Kidney epithelial cell (primary cell): Measurements from ENCODE around the gene UGT1A10. TPM values are rescaled to one million over a fixed set of nuclear protein-coding genes. Genes with fewer than 3 reads are reported as not detected.
"Not testable (repeated sequence)": the region's sequence is repeated elsewhere in the genome, so short reads cannot be mapped to it uniquely, and the experiment has no call there.

Experiments used
- DNase-seq: peaks from one replicate; pipeline ENCODE4 v3.0.0-alpha.2; 2010; ENCODE audit warnings: low read depth
- H3K27me3 ChIP-seq: 2 replicates; pipeline ENCODE4 v1.6.0; 2011; ENCODE audit warnings: low read length; ENCODE audit not compliant: control insufficient read depth, insufficient read depth
- H3K36me3 ChIP-seq: 2 replicates; pipeline ENCODE4 v1.5.1; 2011; ENCODE audit warnings: low read length; ENCODE audit not compliant: control insufficient read depth, insufficient read depth
- H3K4me3 ChIP-seq: 2 replicates; pipeline ENCODE4 v1.5.1; 2011; ENCODE audit warnings: low read depth, mild to moderate bottlenecking, control low read depth, low read length
- CTCF ChIP-seq: IDR thresholded peaks from 2 replicates; pipeline ENCODE4 v1.5.1; 2011; ENCODE audit warnings: mild to moderate bottlenecking, moderate library complexity, low read length, control low read depth, inconsistent platforms; ENCODE audit not compliant: insufficient read depth, poor library complexity, severe bottlenecking
- total RNA-seq: library from RNA; depleted of rRNA; stranded (reverse); fragments of >200 nt; gene quantifications from 2 replicates; pipeline ENCODE4 v1.2.3, GENCODE V29; 2015

Gene UGT1A10
- total RNA-seq: not detected in 2 replicates

GRCh38 chr2:233636306-233636705 lies at the start of gene UGT1A10:
Gene UGT1A10, plus strand, starts transcription at chr2:233636448. Its CDS starts 75 bp downstream, at chr2:233636523.
- not testable (repeated sequence) for DNase-seq, H3K27me3 ChIP-seq, H3K36me3 ChIP-seq, H3K4me3 ChIP-seq

GRCh38 chr2:233588400-233588799 lies 47.8 kb upstream of the UGT1A10 start:
- Histone ChIP-seq H3K36me3 (no peaks in the 10 kb centered on the region), H3K27me3 (no peaks in the 10 kb centered on the region), H3K4me3 (no peak overlapping the region)
- DNase-seq: no peak
- TF ChIP-seq CTCF: no peak

- H3K36me3 ChIP-seq, DNase-seq, H3K4me3 ChIP-seq, H3K27me3 ChIP-seq: not testable (repeated sequence)
Observed at GRCh38 chr2:233592706-233593105, 43.5 kb upstream of the UGT1A10 start.

DNA sequence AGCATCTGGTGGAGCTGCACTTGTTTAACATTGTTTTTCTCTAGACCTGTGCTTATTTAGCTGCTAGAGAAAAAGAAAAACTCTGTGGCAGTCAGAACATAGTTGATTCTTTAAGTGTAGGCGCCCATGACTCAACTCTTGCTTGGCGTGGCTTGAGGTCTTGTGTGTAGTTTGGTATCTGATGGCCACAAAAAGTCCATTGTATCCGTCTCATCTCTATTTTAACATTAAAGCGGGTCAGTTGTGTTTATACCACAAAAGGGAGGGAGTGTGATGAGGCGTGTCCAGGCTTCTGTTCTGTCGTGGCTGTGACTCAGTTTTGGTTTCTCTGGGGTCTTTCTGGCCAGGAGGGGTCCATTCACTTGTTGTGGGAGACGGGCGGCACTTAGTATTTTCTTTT lies 43.0 kb upstream of the UGT1A10 start:
- DNase-seq: no peak
- Histone ChIP-seq H3K36me3 (no peaks in the 10 kb centered on the region), H3K27me3 (no peaks in the 10 kb centered on the region), H3K4me3 (no peak overlapping the region)
- TF ChIP-seq CTCF: no peak

- Histone ChIP-seq H3K27me3 (no peaks in the 10 kb centered on the region), H3K4me3 (no peak overlapping the region), H3K36me3 (no peaks in the 10 kb centered on the region)
- DNase-seq: no peak
- no peak for TF ChIP-seq CTCF
Observed at GRCh38 chr2:233597522-233597921, 38.7 kb upstream of the UGT1A10 start.

GRCh38 chr2:233598952-233599351 lies 37.3 kb upstream of the UGT1A10 start:
- no peak for TF ChIP-seq CTCF
- Histone ChIP-seq H3K36me3 (no peaks in the 10 kb centered on the region), H3K4me3 (no peak overlapping the region), H3K27me3 (no peaks in the 10 kb centered on the region)
- DNase-seq: no peak

DNA sequence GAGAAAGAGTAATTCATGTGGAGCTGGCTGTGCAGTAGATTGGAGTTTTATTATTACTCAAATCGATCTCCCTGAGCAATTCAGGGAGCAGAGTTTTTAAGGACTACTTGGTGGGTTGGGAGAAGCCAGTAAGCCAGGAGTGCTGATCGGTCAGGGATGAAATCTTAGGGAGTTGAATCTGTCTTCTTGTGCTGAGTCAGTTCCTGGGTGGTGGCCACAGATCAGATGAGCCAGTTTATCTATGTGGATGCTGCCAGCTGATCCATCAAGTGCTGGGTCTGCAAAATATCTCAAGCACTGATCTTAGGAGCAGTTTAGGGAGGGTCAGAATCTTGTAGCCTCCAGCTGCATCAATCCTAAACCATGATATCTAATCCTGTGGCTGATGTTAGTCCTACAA lies 35.9 kb upstream of the UGT1A10 start:
- Histone ChIP-seq H3K36me3 (no peaks in the 10 kb centered on the region), H3K4me3 (no peak overlapping the region), H3K27me3 (no peaks in the 10 kb centered on the region)
- no peak for TF ChIP-seq CTCF
- DNase-seq: no peak
